IMR-90 (cell line): ENCODE measurements around the gene SLC7A6OS.

ENCODE experiments used
- POLR2A ChIP-seq: IDR thresholded peaks from 2 replicates; pipeline ENCODE4 v1.6.1; 2012; ENCODE audit warnings: mild to moderate bottlenecking, low read depth, low read length
- RAD21 ChIP-seq: IDR thresholded peaks from 2 replicates; pipeline ENCODE4 v1.6.1; 2012; ENCODE audit warnings: low read length, improper control_type of control experiment
- TF ChIP-seq, protein P1 (sequence below): conservative IDR thresholded peaks from 2 replicates; pipeline ENCODE4 v1.5.1; 2012; ENCODE audit warnings: mild to moderate bottlenecking, low read depth, low read length, improper control_type of control experiment
- TF ChIP-seq, protein P2 (sequence below): fragments of 150-350 bp; IDR thresholded peaks from 2 replicates; pipeline ENCODE4 v1.6.1; 2016; ENCODE audit warnings: low read depth, mild to moderate bottlenecking, low read length, moderate library complexity, borderline replicate concordance

DNA sequence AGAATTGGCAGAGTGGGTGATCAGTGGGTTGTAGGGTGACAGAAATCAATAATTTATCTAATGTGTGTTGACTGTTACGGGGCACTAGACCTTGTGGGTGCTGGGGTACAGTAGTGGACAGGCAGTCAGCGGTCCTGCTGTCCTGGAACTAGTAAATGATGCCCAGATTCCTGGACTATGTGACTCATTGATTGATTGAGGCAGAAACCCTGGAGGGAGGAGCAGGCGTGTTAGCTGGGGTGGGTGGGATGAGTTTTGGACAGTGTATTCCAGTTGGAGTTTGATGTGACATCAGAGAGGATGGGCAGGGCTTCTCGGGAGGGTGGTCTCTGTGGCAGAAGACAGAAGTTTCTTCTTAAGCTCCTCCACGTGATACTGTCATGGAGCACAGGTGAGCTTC, 24.4 kb upstream of the SLC7A6OS start:
- TF ChIP-seq POLR2A (no peak), RAD21 (no peak)
- TF ChIP-seq, protein P1, sequence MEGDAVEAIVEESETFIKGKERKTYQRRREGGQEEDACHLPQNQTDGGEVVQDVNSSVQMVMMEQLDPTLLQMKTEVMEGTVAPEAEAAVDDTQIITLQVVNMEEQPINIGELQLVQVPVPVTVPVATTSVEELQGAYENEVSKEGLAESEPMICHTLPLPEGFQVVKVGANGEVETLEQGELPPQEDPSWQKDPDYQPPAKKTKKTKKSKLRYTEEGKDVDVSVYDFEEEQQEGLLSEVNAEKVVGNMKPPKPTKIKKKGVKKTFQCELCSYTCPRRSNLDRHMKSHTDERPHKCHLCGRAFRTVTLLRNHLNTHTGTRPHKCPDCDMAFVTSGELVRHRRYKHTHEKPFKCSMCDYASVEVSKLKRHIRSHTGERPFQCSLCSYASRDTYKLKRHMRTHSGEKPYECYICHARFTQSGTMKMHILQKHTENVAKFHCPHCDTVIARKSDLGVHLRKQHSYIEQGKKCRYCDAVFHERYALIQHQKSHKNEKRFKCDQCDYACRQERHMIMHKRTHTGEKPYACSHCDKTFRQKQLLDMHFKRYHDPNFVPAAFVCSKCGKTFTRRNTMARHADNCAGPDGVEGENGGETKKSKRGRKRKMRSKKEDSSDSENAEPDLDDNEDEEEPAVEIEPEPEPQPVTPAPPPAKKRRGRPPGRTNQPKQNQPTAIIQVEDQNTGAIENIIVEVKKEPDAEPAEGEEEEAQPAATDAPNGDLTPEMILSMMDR = no peak
- TF ChIP-seq, protein P2, sequence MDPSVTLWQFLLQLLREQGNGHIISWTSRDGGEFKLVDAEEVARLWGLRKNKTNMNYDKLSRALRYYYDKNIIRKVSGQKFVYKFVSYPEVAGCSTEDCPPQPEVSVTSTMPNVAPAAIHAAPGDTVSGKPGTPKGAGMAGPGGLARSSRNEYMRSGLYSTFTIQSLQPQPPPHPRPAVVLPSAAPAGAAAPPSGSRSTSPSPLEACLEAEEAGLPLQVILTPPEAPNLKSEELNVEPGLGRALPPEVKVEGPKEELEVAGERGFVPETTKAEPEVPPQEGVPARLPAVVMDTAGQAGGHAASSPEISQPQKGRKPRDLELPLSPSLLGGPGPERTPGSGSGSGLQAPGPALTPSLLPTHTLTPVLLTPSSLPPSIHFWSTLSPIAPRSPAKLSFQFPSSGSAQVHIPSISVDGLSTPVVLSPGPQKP = no peak
